NCI-H82 (cell line): Measurements from ENCODE around the gene CPN2.

ENCODE experiments used
- DNase-seq: peaks from one replicate; lab custom pipeline; 2025; lab: John Stamatoyannopoulos, UW

CPN2 gene

DNA sequence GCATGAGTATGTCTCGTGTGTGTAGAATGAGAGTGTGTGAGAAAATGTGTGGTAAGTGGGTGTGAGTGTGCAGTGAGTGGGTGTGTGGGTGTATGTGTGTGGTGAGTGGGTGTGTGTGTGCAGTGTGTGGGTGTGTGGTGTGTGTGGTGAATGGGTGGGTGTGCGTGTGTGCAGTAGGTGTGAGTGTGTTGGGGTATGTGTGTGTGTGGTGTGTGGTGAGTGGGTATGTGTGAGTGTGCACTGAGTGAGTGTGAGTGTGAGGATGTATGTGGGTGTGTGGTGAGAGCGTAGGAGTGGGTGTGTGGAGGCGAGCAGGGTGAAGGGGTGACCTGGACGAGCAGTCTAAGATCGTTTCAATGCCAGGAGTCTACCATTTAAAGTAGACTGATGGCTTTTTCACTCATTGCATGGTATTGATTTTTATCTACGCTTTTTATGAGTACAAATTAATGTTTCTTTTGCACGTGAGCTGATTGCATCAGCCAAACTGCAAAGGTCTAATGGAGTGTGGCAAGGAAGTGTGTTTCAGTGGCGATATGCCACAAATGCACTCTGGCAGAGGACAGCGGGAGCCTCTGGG, 1.6 kb upstream of the CPN2 start:
- no peak for DNase-seq

- no peak for DNase-seq
These were observed 916 bp upstream of the CPN2 start for GRCh38 chr3:194351952-194352536.

DNA sequence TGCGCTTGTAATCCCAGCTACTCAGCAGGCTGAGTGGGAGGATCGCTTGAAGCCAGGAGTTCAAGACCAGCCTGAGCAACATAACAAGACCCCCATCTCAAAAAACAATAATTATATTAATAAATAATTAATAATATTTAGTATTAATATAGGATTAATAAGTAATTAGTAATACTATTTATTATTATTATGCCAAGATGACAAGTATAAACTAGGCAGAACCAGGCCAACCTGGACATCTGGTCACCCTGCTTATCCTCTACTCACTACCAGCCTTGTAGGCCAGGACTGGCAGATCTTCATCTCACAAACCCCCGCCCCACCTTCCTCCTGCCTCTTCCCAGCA, 429 bp downstream of the CPN2 start:
- DNase-seq, result no peak

- DNase-seq, result no peak
These were observed 2.8 kb downstream of the CPN2 start for GRCh38 chr3:194348354-194348753.

GRCh38 chr3:194346621-194347020, 4.5 kb downstream of the CPN2 start:
- no peak for DNase-seq

DNA sequence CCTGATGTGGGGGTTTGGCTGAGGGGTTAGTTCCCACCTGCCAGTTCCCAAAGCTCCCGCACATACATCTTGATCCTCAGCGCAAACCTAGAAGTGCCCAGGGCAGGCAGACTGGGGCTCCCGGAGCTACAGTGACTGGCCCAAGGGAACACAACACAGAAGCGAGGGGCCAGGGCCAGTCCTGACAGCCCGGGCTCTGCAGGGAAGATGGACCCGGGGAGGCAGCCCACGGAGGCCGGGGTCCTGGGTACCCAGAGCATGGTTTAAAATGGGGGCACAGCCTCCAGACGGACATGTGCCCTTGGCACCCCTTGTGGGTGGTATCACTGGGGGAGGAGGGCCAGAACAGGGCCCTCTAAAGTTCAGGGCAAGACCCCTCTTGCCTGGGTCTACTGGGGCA, 5.1 kb downstream of the CPN2 start:
- no peak for DNase-seq

- DNase-seq, result peak; percentile 85
These were observed 7.1 kb downstream of the CPN2 start for GRCh38 chr3:194344012-194344411.

DNA sequence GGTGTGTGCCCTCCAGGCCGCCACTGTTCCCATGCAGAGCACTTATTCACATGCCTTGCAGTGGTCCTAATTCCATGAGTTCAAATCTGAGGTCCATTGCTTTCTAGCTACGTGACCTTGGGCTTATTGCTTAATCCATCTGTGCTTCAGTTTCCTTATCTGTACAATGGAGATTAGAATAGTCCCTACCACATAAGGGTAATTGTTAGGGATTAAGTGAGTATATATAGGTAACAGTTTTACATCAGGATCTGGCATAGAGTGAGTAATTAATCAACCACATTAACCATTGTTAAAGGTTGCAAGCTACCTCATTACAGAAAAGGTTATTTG, 7.6 kb downstream of the CPN2 start:
- no peak for DNase-seq

- DNase-seq, result no peak
These were observed 8.1 kb downstream of the CPN2 start for GRCh38 chr3:194342861-194343560.

DNA sequence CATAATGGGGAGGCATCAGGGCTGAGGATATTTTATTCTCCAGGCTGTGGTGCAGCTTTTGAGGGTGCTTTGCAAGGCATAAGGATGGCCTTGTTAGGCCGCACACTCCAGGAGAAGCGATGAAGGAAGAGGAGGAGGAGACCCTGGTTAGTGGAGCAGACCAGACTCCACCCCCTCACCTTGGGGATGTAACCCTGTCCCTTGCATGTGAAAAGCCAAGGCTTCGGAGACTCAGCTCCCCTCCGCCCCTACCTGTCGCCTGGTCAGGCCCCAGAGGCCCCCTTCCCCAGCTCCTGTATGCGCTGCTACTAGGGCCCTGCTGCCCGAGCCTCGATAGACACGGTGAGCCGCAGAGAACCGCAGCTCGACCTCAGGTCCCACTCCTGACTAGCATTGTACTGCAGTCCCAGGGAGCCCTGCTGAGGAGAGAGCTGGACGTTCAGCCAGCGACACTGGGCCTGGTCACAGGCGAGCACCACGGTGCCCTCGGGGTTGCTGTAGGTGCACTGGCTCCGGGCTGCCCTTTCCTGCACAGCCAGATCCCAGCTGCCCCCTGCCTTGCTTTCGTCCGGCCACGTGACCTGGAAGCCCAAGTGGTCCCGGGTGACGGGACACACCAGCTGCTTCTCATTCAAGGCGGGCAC, 10.2 kb downstream of the CPN2 start:
- DNase-seq, result no peak

GRCh38 chr3:194339840-194340239, 11.3 kb downstream of the CPN2 start:
- no peak for DNase-seq

DNA sequence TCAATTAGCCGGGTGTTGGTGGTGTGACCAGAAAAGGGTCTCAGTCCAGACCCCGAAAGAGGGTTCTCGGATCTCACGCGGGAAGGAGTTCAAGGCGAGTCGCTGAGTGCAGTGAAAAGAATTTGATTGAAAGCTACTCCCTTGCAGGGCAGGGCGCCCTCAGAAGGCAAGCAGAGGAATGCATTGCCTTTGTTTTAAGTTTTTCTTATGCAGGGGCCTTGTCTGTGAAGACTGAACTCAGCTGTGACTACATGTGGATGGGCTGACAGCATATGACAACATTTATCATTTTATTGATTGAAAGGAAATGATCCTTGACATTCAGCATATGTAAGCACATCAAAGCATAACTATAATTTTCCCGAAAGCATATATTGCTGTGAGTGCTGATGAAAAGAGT, 11.8 kb downstream of the CPN2 start:
- DNase-seq, result peak; percentile 24

DNA sequence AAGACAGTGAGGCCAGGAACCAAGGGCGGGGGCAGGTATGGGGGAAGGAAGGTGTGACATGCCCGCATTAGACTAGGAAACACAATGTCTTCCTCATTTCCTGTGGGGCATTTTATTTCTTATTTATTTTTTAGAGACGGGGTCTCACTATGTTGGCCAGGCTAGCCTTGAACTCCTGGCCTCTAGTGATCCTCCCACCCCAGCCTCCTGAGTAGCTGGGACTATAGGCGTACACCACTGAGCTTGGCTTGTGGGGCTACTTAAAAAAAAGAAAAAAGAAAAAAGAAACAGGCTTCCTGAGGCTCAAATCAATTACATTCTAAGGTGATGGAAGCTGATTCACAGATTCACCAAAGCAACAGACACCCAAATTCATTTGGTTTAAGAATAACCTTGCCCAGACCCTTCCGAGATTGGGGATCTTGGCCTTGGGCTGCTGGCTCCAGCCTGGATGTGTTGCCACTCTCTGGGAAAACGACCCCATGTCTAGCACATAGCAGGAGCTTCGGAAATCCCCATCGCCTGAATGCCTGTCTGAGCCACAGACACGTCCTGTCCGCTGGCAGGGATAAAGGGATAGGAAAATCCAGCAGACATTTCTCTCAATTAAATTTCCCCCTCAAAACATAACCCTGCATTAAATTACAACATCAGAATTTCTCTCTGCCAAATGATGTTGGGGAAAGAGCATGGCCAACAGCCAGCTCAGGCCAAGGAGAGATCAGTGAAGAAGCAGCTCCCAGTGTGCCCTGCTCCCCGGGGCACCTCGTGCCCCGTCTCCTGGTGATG, 13.0 kb downstream of the CPN2 start:
- DNase-seq, result no peak

- DNase-seq, result no peak
These were observed 14.3 kb downstream of the CPN2 start for GRCh38 chr3:194336601-194337355.

DNA sequence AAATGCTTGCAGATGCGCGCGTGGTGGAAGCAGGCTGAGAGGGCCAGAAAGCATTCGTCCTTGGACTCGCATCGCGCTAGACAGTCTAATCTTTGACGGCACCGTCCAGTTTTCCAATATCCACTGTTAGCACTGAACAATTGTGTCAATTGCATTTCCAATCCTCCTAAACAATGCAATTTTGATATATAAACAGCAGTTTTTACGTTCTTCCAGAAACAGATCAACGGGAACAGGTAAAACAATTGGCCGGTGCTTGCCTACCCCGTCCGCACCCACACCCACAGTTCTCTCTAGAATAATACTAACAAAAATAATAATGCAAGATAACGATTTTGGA, 17.2 kb downstream of the CPN2 start:
- no peak for DNase-seq

- DNase-seq, result no peak
These were observed 17.7 kb downstream of the CPN2 start for GRCh38 chr3:194333212-194333980.

GRCh38 chr3:194332858-194333211, 18.3 kb downstream of the CPN2 start:
- DNase-seq, result no peak

GRCh38 chr3:194330579-194330978, 20.5 kb downstream of the CPN2 start:
- DNase-seq, result no peak

DNA sequence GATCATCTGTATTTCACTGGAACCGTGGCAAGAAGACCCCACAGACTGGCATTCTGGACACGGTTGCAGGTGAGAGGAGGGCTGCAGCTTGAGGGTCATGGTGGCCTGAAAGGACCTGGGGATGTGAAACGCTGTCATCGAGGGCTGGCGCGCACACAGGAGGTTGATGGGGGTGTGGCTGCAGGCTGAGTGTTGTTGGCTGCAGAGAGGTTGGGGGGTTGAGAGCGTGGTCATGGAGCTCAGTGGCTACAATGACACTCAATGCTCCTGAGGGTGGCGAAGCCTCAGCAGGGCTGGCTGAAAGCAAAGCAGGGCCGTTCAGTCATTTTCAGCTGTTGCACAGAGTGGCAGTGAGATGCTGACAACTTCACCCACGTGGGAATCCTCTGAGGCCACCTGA, 21.0 kb downstream of the CPN2 start:
- no peak for DNase-seq

GRCh38 chr3:194329583-194329965, 21.6 kb downstream of the CPN2 start:
- DNase-seq, result no peak

DNA sequence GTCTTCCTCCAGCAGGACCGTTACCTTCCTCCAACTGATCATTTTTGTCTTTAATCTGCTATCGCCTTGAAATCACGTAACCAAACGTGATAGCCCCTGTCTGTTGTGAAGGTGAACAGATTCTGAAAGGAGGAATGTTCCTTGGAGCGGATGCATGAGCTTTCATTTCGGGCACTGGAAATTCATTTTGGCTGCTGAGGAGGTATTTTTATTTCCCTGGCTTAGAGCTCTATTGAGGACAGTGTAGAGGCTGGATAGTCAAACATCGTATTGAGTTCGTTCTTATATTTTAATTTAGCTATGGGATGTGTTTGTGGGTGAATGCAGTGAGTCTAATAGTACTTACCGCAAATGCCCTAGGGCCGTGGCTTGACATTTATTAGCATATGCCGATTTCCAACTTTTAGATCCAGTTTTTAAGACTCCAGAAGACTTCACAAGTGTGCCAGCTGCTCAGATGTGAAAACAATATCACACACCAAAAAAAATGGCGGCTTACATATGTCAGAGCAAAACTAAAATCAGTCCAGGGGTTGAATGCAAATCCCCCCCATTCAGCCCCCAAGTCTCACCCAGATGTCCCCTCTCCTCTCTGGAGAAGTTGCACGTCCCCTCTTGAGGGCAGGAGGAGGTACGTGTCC, 22.1 kb downstream of the CPN2 start:
- DNase-seq, result no peak
